ENCODE data around the gene MBOAT2. TPM values are rescaled to one million over a fixed set of nuclear protein-coding genes. Genes with fewer than 3 reads are reported as not detected.

The MBOAT2 gene
- total RNA-seq, 1 donor from 2014 or later, result 48.5 TPM

GRCh38 chr2:8856176-8856575 lies 147.3 kb downstream of the MBOAT2 start:
- DNase-seq, result no peak

- DNase-seq, result no peak
Measured at GRCh38 chr2:8855010-8855409, 148.5 kb downstream of the MBOAT2 start.

- DNase-seq, result no peak
Measured at GRCh38 chr2:8853426-8853825, 150.1 kb downstream of the MBOAT2 start.

DNA sequence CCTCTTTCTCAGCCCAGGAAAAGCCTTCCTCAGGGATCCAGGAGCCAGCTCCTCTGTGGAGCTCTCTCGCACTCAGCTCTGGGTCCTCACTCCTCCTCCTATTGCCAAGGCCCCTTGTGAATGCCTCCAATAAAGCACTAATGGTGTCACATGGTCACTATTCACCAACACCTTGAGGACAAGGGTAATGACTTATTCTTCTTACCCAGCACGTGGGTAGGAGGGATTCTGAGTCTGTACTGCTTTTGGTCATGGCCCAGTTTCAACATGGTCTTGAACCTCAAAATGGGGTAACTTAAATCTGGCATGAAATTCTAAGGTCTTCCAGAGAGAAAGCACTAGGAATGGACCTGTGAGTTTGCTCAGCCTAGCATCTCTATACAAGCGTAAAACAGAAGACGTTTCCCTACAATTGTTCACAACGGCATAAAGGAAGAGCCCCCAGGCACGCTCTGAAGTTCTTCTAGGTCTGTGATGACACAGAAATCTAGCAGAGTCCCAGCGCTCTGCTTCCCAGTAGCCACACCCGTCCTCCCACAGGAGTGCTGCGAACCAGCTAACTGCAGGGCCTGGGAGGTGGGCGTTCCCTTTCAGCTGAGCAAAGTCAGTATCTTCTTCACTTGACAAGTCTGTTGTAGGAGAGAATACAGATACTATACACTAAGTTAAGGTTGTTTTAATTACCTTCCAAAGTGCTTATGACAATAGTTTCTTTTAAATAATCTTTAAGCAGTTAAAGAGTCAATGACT lies 151.5 kb downstream of the MBOAT2 start:
- DNase-seq, result peak; percentile 33

GRCh38 chr2:8850845-8851487 lies 152.5 kb downstream of the MBOAT2 start:
- peak; percentile 40 for DNase-seq

DNA sequence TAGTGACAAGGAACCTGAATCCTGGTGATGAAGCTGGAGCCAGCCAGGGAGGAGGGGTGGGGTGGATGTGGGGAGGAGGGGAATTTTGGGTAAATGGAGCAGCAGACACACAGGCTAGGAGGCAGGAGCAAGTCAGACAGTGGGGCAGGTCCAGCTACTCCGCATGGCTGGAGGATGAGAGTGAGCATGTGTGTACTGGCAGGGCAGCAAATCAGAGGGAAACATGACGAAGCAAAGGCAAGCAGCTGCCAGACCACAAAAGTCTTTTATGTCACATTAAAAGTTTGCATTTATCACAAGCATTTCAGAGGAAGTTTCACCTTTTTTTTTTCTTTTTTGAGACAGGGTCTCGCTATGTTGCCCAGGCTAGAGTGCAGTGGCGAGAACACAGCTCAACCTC lies 154.2 kb downstream of the MBOAT2 start:
- no peak for DNase-seq

- no peak for DNase-seq
Measured at GRCh38 chr2:8848328-8849100, 155.0 kb downstream of the MBOAT2 start.

DNA sequence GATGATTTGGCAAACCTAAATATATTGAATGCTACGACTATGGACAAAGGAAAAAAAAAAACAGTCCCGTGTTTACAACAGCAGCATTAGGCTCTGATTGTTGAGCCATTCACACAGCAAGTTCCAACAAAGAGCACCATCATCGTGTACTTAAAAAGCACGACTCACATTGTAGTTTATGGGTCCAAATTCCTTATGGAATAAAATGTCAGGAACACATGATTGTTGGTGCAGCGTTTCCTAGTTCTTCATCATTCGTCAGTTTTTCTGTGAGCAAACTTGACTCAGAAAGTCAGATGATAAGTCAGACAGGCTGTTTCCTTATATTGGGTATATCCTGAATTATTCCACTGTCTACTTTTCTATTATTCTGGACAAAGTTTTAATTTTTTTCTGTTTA lies 156.1 kb downstream of the MBOAT2 start:
- DNase-seq, result no peak

DNA sequence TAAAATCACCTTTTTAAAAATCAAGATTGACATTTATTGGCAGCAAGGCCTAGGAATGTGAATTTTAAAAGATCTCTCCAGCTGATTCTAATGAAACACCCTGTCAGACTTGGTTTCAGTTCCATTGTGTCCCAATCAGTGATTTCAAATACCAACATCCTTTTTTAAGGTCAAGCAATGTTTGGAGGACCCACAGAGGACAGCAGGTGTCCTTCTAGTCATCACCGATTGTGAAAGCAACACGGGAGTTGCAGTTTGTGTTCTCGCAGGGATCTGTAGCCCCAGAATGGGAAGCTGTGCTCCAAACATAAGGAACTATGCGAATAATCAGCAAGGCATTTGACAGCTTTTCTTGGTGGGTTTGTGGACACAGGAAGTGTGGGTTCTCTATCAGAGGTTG lies 161.6 kb downstream of the MBOAT2 start:
- DNase-seq, result no peak

DNA sequence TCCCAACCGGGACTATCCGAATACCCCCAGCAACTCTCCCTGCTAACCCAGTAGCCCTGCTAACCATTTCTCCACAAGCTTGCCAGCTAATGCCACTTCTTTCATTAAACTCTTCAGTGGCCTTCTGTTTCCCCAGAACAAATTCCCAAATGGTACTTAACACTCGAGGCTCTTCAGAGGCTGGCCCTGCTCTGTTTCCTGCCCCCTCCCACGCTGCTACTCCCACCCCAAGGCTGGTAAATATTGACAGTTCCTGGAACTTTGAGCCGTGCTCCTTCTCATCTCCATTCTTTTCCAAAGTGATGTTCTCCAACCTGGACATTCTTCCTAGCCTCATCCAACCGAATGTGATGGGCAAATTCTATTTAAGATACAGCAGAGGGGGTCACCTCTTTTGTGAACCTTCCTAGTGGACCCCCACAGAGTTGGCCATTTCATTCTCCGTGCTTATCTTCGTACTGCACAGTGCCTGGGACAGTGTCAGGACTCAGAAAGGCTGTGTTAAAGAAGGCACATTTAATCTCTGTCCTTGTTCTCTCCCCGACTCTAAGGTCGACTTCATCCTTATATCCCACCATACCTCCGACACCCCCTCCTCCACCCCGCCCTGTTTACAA lies 162.9 kb downstream of the MBOAT2 start:
- DNase-seq, result no peak

DNA sequence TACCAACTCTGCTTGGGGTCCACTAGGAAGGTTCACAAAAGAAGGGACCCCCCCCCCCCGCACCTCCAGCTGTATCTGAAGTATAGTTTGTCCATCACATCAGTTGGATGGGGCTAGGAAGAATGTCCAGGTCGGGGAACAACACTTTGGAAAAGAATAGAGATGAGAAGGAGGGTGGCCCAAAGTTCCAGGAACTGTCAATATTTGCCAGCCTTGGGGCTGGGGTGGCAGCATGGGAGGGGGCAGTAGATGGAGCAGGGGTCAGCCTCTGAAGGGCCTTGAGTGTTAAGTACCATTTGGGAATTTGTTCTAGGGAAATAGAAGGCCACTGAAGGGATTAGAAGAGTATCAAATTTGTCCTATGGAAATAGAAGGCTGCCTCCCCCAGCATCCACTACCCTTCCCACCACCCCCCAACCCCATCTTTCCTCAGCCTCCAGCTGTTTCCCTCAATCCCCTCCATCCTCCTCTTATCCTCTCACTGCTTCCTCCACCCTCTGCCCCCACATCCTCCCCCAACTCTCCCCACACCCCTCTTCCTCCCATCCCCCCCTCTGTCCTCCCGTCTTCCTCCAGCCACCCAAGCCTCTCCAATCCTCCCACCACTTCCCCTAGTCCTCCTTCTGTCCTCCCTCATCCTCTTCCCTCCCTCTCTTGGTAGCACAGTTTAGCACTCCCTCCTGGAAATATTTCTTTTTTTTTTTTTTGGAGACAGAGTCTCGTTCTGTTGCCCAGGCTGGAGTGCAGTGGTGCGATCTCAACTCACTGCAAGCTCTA lies 164.1 kb downstream of the MBOAT2 start:
- no peak for DNase-seq

- DNase-seq, result no peak
Measured at GRCh38 chr2:8837795-8838140, 165.7 kb downstream of the MBOAT2 start.

DNA sequence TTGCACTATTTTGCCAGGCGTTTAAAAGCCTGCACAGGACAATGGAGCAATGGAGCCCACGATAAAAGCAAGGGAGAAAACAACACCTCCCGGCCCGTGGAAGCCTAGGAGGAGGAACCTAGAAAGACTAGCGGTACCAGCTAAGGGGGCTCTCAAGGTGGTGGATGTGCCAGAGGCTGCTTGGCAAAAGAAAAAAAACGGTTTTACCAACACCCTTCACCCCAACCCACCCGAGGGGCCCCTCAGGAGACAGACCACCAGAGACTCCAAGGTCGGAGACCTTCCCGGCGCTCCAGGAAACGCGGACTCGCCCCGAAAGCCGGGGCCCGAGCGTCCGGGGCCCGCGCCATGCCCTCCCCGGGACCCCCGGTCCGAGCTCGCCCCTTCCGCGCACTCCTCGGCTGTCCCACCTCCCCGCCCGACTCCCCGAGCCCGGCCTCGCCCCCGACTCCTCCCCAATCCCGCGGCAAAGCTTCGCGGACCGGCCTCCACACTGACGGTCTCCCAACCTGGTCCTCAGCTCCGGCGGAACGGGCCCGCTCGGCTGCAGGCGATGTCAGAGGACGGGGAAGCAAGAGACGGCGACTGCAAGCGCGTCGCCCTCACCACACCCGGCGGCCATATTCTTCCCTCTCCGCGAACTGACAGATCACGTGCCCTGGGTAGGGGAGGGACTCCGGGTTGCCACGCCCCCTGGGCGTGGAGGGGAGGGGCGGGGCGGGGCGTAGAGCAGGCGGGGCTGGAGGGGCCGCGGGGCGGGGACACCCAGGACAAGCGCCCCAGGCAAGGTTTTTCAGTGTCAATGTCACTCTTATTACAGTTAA lies 166.3 kb downstream of the MBOAT2 start, which contains the start of gene KIDINS220:
Gene KIDINS220, minus strand, starts transcription at position 643 of the 824 bp plus-strand sequence. CDS start 10,520 bp downstream, outside the sequence.
- peak; percentile 94 for DNase-seq

DNA sequence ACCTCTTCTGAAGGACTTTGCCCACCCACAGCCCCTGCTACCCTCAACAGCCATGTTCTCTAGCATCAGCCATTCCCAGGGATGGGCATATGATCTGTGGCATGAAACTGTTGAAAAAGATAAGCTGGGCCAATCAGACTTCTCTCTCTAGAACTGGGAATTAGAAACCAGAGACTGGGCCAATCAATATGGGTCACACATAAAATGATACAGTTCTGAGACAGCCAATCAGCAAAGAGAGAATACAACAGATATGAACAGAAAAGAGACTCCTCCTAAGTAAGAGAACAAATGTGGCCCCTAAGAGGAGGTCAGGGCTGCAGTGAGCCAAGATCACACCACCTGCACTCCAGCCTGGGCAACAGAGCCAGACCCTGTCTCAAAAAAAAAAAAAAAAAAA lies 168.2 kb downstream of the MBOAT2 start:
- no peak for DNase-seq

- no peak for DNase-seq
Measured at GRCh38 chr2:8833853-8834252, 169.6 kb downstream of the MBOAT2 start.

- no peak for DNase-seq
Measured at GRCh38 chr2:8831516-8831915, 172.0 kb downstream of the MBOAT2 start.

- DNase-seq, result no peak
Measured at GRCh38 chr2:8827729-8828128, 175.8 kb downstream of the MBOAT2 start.

- no peak for DNase-seq
Measured at GRCh38 chr2:8822218-8822617, 181.3 kb downstream of the MBOAT2 start.

DNA sequence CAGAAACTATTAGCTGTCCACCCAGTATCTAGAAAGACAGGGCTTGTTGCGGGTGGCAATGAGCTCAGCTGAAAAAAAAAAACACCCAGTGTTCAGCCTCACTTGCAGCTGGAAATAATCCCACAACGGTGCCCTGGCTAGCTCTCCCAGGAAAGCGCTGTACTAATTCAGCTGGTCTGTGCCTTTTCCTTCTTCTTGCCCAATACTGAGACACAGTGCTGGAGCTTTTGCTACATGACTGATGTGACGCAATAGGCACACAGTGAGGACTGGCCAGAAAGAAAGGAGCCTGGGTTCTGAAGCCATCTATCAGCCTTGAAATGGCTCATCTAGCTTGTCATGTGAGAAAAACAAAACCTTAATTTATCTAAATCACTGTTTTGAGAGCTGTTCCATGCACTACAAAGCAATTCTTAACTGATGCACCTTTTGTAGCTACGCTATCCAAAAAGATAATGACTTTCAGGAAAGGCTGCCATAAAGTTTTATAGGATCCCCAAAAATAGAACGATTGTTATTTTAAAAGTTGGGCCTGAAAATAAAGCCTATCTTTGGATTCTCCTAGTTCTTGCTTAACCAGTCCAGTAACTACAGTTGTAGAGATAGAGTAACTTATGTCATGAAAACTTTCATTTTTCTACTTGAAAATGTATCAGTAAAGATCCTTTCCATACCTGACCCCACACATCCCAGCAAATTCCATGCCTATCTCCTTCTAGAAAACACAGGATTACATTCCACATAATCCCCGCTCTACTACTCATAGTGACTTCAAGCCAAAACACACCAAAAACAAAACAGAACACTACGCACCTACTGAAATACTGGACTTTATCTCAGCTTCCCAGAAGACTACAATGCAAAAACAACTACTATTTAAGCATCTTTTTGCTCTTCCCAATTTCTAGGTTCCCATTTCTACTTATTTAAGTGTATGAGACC lies 181.9 kb downstream of the MBOAT2 start:
- no peak for DNase-seq

DNA sequence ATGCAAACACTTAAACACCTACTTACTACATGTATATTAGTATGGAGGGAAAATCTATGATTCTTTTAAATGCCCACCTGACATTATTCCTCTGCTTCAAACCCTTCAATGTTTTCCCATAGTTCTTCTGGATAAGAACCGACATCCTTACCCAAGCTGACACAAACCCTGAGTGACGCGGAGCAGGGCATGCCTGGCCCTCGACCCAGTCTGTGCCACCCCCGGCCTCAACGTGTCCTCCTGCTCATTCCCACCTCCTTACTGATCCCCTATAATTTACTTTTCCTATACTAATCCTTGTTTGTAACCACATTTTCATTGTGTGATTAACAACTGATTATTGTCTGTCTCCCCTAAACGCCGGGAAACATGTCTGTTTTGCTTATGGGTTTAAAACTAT lies 183.5 kb downstream of the MBOAT2 start:
- no peak for DNase-seq

All from tongue (tissue), 2 donors.